GM21825 (cell line): ENCODE measurements around the gene FAM219B.
"Not testable (repeated sequence)": the region's sequence is repeated elsewhere in the genome, so short reads cannot be mapped to it uniquely, and the experiment has no call there.

ENCODE experiments used
- ATAC-seq: cut with Tn5 transposase; IDR thresholded peaks from one replicate; pipeline ENCODE4 v1.9.1; 2021; ENCODE audit warnings: mild to moderate bottlenecking, moderate library complexity; ENCODE audit not compliant: unreplicated experiment

The FAM219B gene

GRCh38 chr15:74904190-74904805 lies 2.4 kb downstream of the FAM219B start:
- ATAC-seq, result no peak

- no peak for ATAC-seq
Measured at GRCh38 chr15:74903676-74904075, 3.0 kb downstream of the FAM219B start.

- ATAC-seq, result no peak
Measured at GRCh38 chr15:74902295-74903075, 4.2 kb downstream of the FAM219B start.

- ATAC-seq, result no peak
Measured at GRCh38 chr15:74901612-74902063, 5.0 kb downstream of the FAM219B start.

GRCh38 chr15:74897300-74897701 lies 9.3 kb downstream of the FAM219B start:
- no peak for ATAC-seq

GRCh38 chr15:74896316-74896715 lies 10.3 kb downstream of the FAM219B start:
- no peak for ATAC-seq

GRCh38 chr15:74895830-74896229 lies 10.8 kb downstream of the FAM219B start:
- ATAC-seq, result no peak

GRCh38 chr15:74894383-74894782 lies 12.3 kb downstream of the FAM219B start:
- ATAC-seq, result not testable (repeated sequence)

- ATAC-seq, result no peak
Measured at GRCh38 chr15:74893627-74894026, 13.0 kb downstream of the FAM219B start.

GRCh38 chr15:74892931-74893330 lies 13.7 kb downstream of the FAM219B start:
- ATAC-seq, result no peak

GRCh38 chr15:74892313-74892712 lies 14.3 kb downstream of the FAM219B start:
- no peak for ATAC-seq

GRCh38 chr15:74891469-74891868 lies 15.2 kb downstream of the FAM219B start:
- no peak for ATAC-seq

GRCh38 chr15:74890665-74890960 lies 16.0 kb downstream of the FAM219B start:
- ATAC-seq, result no peak

GRCh38 chr15:74889883-74890664 lies 16.6 kb downstream of the FAM219B start, which contains the start of gene MPI:
TSS of gene MPI (plus strand) at chr15:74890042. CDS start at chr15:74890074, 32 bp downstream.
- peak; percentile 84 for ATAC-seq

- ATAC-seq, result peak; percentile 19
Measured at GRCh38 chr15:74889390-74889882, 17.2 kb downstream of the FAM219B start.

- ATAC-seq, result no peak
Measured at GRCh38 chr15:74888716-74889115, 17.9 kb downstream of the FAM219B start.

- not testable (repeated sequence) for ATAC-seq
Measured at GRCh38 chr15:74887537-74888193, 19.0 kb downstream of the FAM219B start.

GRCh38 chr15:74885461-74885860 lies 21.2 kb downstream of the FAM219B start:
- no peak for ATAC-seq

- no peak for ATAC-seq
Measured at GRCh38 chr15:74884428-74885223, 22.0 kb downstream of the FAM219B start.

- ATAC-seq, result no peak
Measured at GRCh38 chr15:74882528-74882927, 24.1 kb downstream of the FAM219B start.
